SIG-M5 (cell line): ENCODE data around the gene SLC7A8.
"Not testable (repeated sequence)": the region's sequence is repeated elsewhere in the genome, so short reads cannot be mapped to it uniquely, and the experiment has no call there.

Experiments
- DNase-seq: peaks from one replicate; lab custom pipeline; 2025; lab: John Stamatoyannopoulos, UW

Gene SLC7A8

GRCh38 chr14:23183479-23183878 is at the start of gene SLC7A8:
TSS of gene SLC7A8 (minus strand) at chr14:23183660. CDS start at chr14:23182914, 746 bp downstream.
- no peak for DNase-seq

- not testable (repeated sequence) for DNase-seq
These were observed 48.9 kb upstream of the SLC7A8 start for GRCh38 chr14:23232241-23232808.

- DNase-seq: no peak
These were observed 45.4 kb upstream of the SLC7A8 start for GRCh38 chr14:23228812-23229211.

- no peak for DNase-seq
These were observed 44.1 kb upstream of the SLC7A8 start for GRCh38 chr14:23227566-23227965.

- DNase-seq: not testable (repeated sequence)
These were observed 41.5 kb upstream of the SLC7A8 start for GRCh38 chr14:23224958-23225357.

- DNase-seq: no peak
These were observed 35.6 kb upstream of the SLC7A8 start for GRCh38 chr14:23219075-23219474.

GRCh38 chr14:23217032-23218020 is 33.9 kb upstream of the SLC7A8 start:
- DNase-seq: no peak

GRCh38 chr14:23215421-23215820 is 32.0 kb upstream of the SLC7A8 start:
- DNase-seq: no peak

- DNase-seq: no peak
These were observed 26.4 kb upstream of the SLC7A8 start for GRCh38 chr14:23209651-23210423.

GRCh38 chr14:23208324-23208723 is 24.9 kb upstream of the SLC7A8 start:
- DNase-seq: no peak

- DNase-seq: no peak
These were observed 23.7 kb upstream of the SLC7A8 start for GRCh38 chr14:23207146-23207540.

GRCh38 chr14:23206422-23207145 is 23.1 kb upstream of the SLC7A8 start:
- no peak for DNase-seq

GRCh38 chr14:23202001-23202400 is 18.5 kb upstream of the SLC7A8 start:
- no peak for DNase-seq

GRCh38 chr14:23199141-23199540 is 15.7 kb upstream of the SLC7A8 start:
- not testable (repeated sequence) for DNase-seq

- DNase-seq: not testable (repeated sequence)
These were observed 13.0 kb upstream of the SLC7A8 start for GRCh38 chr14:23196487-23196886.

- DNase-seq: no peak
These were observed 12.2 kb upstream of the SLC7A8 start for GRCh38 chr14:23195552-23196101.

GRCh38 chr14:23193432-23193831 is 10.0 kb upstream of the SLC7A8 start:
- no peak for DNase-seq

GRCh38 chr14:23187925-23188324 is 4.5 kb upstream of the SLC7A8 start:
- DNase-seq: no peak

GRCh38 chr14:23186913-23187654 is 3.6 kb upstream of the SLC7A8 start:
- no peak for DNase-seq

GRCh38 chr14:23185063-23185462 is 1.6 kb upstream of the SLC7A8 start:
- no peak for DNase-seq

GRCh38 chr14:23183158-23183470 is 346 bp downstream of the SLC7A8 start:
- no peak for DNase-seq
